HG02623 (cell line): Measurements from ENCODE around the gene USP21.
"Not testable (repeated sequence)": the region's sequence is repeated elsewhere in the genome, so short reads cannot be mapped to it uniquely, and the experiment has no call there.

Experiments used
- ATAC-seq: cut with Tn5 transposase; IDR thresholded peaks from one replicate; pipeline ENCODE4 v1.9.1; 2021; ENCODE audit warnings: moderate library complexity; ENCODE audit not compliant: unreplicated experiment

Gene USP21

GRCh38 chr1:161159087-161159912 lies at the start of gene USP21:
USP21 (plus strand) TSS chr1:161159500; CDS start chr1:161160641, 1,141 bp downstream.
- ATAC-seq: peak; percentile 82

- ATAC-seq: no peak
Measured at GRCh38 chr1:161111117-161111516, 48.2 kb upstream of the USP21 start.

- ATAC-seq: no peak
Measured at GRCh38 chr1:161111527-161111926, 47.8 kb upstream of the USP21 start.

- ATAC-seq: no peak
Measured at GRCh38 chr1:161113915-161114314, 45.4 kb upstream of the USP21 start.

GRCh38 chr1:161114556-161114955 lies 44.7 kb upstream of the USP21 start:
- ATAC-seq: no peak

- no peak for ATAC-seq
Measured at GRCh38 chr1:161115132-161115711, 44.1 kb upstream of the USP21 start.

GRCh38 chr1:161115961-161116360 lies 43.3 kb upstream of the USP21 start:
- ATAC-seq: not testable (repeated sequence)

GRCh38 chr1:161117759-161118581 lies 41.3 kb upstream of the USP21 start, which contains the start of the genes NIT1 and PFDN2:
NIT1 (plus strand) TSS chr1:161118105; CDS start chr1:161118177, 72 bp downstream.
PFDN2 (minus strand) TSS chr1:161118037; CDS start chr1:161118026, 11 bp downstream.
- ATAC-seq: peak; percentile 76

GRCh38 chr1:161119092-161119903 lies 40.0 kb upstream of the USP21 start:
- ATAC-seq: peak; percentile 41

- no peak for ATAC-seq
Measured at GRCh38 chr1:161121042-161121650, 38.2 kb upstream of the USP21 start.

GRCh38 chr1:161121834-161122233 lies 37.5 kb upstream of the USP21 start:
- ATAC-seq: no peak

GRCh38 chr1:161122967-161123366 lies 36.3 kb upstream of the USP21 start:
- no peak for ATAC-seq

- ATAC-seq: no peak
Measured at GRCh38 chr1:161127649-161128048, 31.7 kb upstream of the USP21 start.

GRCh38 chr1:161128591-161129420 lies 30.5 kb upstream of the USP21 start:
- no peak for ATAC-seq

GRCh38 chr1:161130266-161130665 lies 29.0 kb upstream of the USP21 start:
- ATAC-seq: no peak

- ATAC-seq: no peak
Measured at GRCh38 chr1:161131523-161132409, 27.5 kb upstream of the USP21 start.

- peak; percentile 95 for ATAC-seq
Measured at GRCh38 chr1:161132410-161133219, 26.7 kb upstream of the USP21 start, which contains the start of gene DEDD. DEDD (minus strand) TSS chr1:161132667; CDS start chr1:161124462, 8,205 bp downstream.
